Duodenal mucosa (tissue), 2 donors: ENCODE results near the gene NDUFA13.

ENCODE experiments used
- H3K27ac ChIP-seq: one replicate; pipeline ENCODE4 v1.7.0; 2013; ENCODE audit warnings: low read depth, low read length
- H3K27me3 ChIP-seq, 2 donors: one replicate each; pipeline ENCODE4 v1.7.0; 2013; ENCODE audit warnings: low read length in 2 of 2, control low read depth in 1 of 2; ENCODE audit not compliant: insufficient read depth in 2 of 2, control insufficient read depth in 1 of 2
- H3K36me3 ChIP-seq, 2 donors: one replicate each; pipeline ENCODE4 v1.7.0; 2013; ENCODE audit warnings: low read length in 2 of 2, control low read depth in 1 of 2; ENCODE audit not compliant: insufficient read depth in 2 of 2, control insufficient read depth in 1 of 2
- H3K4me1 ChIP-seq, 2 donors: one replicate each; pipeline ENCODE4 v1.7.0; 2013; ENCODE audit warnings: low read length in 2 of 2, control low read depth in 1 of 2; ENCODE audit not compliant: insufficient read depth in 2 of 2, control insufficient read depth in 1 of 2
- H3K4me3 ChIP-seq, 2 donors: one replicate each; pipeline ENCODE4 v1.7.0; 2013; ENCODE audit warnings: low read length in 2 of 2, low read depth in 1 of 2
- H3K9ac ChIP-seq, 2 donors: one replicate each; pipeline ENCODE4 v1.7.0; 2013; ENCODE audit warnings: low read length in 2 of 2, low read depth in 1 of 2
- H3K9me3 ChIP-seq, 2 donors: one replicate each; pipeline ENCODE4 v1.7.0; 2013; ENCODE audit warnings: low read length in 2 of 2, control low read depth in 1 of 2; ENCODE audit not compliant: control insufficient read depth in 1 of 2

The NDUFA13 gene

DNA sequence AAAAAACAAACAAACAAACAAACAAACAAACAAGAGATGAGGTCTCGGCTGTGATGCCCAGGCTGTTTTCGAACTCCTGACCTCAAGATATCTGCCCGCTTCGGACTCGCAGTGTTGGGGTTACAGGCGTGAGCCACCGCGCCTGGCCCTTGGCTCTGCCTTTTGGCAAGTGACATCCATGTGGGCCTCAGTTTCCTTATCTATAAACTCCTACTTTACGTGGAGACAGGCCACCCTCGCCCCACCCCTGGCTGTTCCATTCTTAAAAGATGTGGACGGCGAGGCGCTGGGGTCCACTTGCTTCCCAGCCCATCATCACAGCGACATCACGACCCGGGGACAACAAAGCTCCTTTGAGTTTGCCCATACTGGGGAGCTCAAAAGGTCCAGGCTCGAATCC, 2.3 kb upstream of the NDUFA13 start:
- H3K27ac ChIP-seq = no peak overlapping the region
- H3K36me3 ChIP-seq = no peaks in the 10 kb centered on the region
- peaks cover 12% of the 10 kb centered on the region in 2 donors for H3K4me1 ChIP-seq
- H3K27me3 ChIP-seq = no peaks in the 10 kb centered on the region
- no peak overlapping the region for H3K4me3 ChIP-seq
- no peak overlapping the region for H3K9ac ChIP-seq
- no peaks in the 10 kb centered on the region for H3K9me3 ChIP-seq

- no peak overlapping the region for H3K27ac ChIP-seq
- H3K4me3 ChIP-seq = no peak overlapping the region
- H3K9ac ChIP-seq = no peak overlapping the region
- no peaks in the 10 kb centered on the region for H3K27me3 ChIP-seq
- H3K4me1 ChIP-seq = peaks cover 12% of the 10 kb centered on the region in 2 donors
- H3K9me3 ChIP-seq = no peaks in the 10 kb centered on the region
- peaks cover 0 to 2% of the 10 kb centered on the region in 2 donors for H3K36me3 ChIP-seq
These were observed 1.8 kb upstream of the NDUFA13 start for GRCh38 chr19:19514215-19514657.

GRCh38 chr19:19514881-19515641, 964 bp upstream of the NDUFA13 start, which contains the start of gene TSSK6:
Gene TSSK6 (minus strand): TSS chr19:19515548. CDS start chr19:19515427, 121 bp downstream.
- Histone ChIP-seq H3K4me3 (peak within 1 kb of the TSS; percentile 95 to 96), H3K27me3 (no peaks in the 10 kb centered on the region), H3K9ac (peak within 1 kb of the TSS; percentile 82 to 97), H3K27ac (peak within 1 kb of the TSS; percentile 80), H3K9me3 (no peaks in the 10 kb centered on the region), H3K4me1 (peaks cover 12% of the 10 kb centered on the region in 2 donors), H3K36me3 (peaks cover 6 to 7% of the 10 kb centered on the region in 2 donors)

- no peaks in the 10 kb centered on the region for H3K9me3 ChIP-seq
- H3K27me3 ChIP-seq = no peaks in the 10 kb centered on the region
- H3K9ac ChIP-seq = peak overlapping the region in 1 of 2 donors; percentile 4
- no peak overlapping the region for H3K27ac ChIP-seq
- peaks cover 11 to 13% of the 10 kb centered on the region in 2 donors for H3K36me3 ChIP-seq
- peak overlapping the region; percentile 95 to 96 for H3K4me3 ChIP-seq
- H3K4me1 ChIP-seq = peaks cover 12% of the 10 kb centered on the region in 2 donors
These were observed 1.2 kb downstream of the NDUFA13 start for GRCh38 chr19:19517235-19517619.

DNA sequence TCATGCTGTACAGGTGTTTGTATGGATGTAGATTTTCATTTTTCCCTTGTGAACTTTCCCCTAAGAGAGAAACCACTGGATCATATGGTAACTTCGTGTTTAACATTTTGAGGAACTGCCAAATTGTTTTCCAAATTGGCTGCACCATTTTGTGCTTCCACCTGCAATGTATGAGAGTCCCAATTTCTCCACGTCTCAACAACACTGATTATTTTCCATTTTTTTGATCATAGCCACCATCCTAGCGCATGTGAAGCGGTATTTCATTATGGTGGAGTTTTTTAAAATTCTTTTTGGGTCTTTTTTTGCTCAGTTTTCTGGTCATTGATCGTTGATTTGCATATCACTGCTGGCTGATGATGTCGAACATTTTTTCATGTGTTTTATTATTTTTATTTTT, 5.0 kb downstream of the NDUFA13 start:
- no peaks in the 10 kb centered on the region for H3K27me3 ChIP-seq
- H3K4me1 ChIP-seq = peaks cover 4 to 7% of the 10 kb centered on the region in 2 donors
- H3K9me3 ChIP-seq = no peaks in the 10 kb centered on the region
- H3K27ac ChIP-seq = no peak overlapping the region
- H3K4me3 ChIP-seq = no peak overlapping the region
- H3K36me3 ChIP-seq = peaks cover 11 to 25% of the 10 kb centered on the region in 2 donors
- H3K9ac ChIP-seq = no peak overlapping the region

GRCh38 chr19:19523177-19523576, 7.2 kb downstream of the NDUFA13 start:
- Histone ChIP-seq H3K4me1 (no peaks in the 10 kb centered on the region), H3K36me3 (peaks cover 20 to 40% of the 10 kb centered on the region in 2 donors), H3K27ac (no peak overlapping the region), H3K4me3 (no peak overlapping the region), H3K27me3 (no peaks in the 10 kb centered on the region), H3K9ac (no peak overlapping the region), H3K9me3 (no peaks in the 10 kb centered on the region)

DNA sequence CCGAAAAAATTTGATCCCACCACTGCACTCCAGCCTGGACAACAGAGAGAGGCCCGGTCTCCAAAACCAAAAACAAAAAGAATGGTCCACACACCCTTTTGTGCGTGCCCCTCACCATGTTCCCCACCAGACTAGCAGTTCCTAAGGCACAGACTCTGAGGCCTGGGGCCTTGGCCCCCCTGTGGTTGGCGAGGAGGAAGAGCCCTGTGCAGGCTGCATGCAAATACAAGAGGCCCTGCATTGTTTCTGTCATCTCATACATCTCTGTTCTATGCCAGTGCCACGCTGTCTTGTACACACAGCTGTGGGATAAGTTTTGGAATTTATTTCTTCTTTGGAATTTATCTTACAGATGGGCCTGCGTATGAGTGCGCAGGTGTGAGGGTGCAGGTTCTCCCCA, 8.0 kb downstream of the NDUFA13 start:
- peaks cover 19 to 44% of the 10 kb centered on the region in 2 donors for H3K36me3 ChIP-seq
- H3K4me1 ChIP-seq = no peaks in the 10 kb centered on the region
- H3K4me3 ChIP-seq = no peak overlapping the region
- no peak overlapping the region for H3K9ac ChIP-seq
- no peak overlapping the region for H3K27ac ChIP-seq
- no peaks in the 10 kb centered on the region for H3K9me3 ChIP-seq
- H3K27me3 ChIP-seq = no peaks in the 10 kb centered on the region

GRCh38 chr19:19525611-19526380, 9.8 kb downstream of the NDUFA13 start:
- H3K4me3 ChIP-seq = no peak overlapping the region
- H3K27ac ChIP-seq = no peak overlapping the region
- no peaks in the 10 kb centered on the region for H3K9me3 ChIP-seq
- no peaks in the 10 kb centered on the region for H3K27me3 ChIP-seq
- H3K36me3 ChIP-seq = peaks cover 12 to 38% of the 10 kb centered on the region in 2 donors
- no peaks in the 10 kb centered on the region for H3K4me1 ChIP-seq
- no peak overlapping the region for H3K9ac ChIP-seq

GRCh38 chr19:19526581-19527370, 10.8 kb downstream of the NDUFA13 start:
- H3K36me3 ChIP-seq = peaks cover 9 to 37% of the 10 kb centered on the region in 2 donors

GRCh38 chr19:19527371-19527656, 11.3 kb downstream of the NDUFA13 start:
- no peak overlapping the region for H3K9ac ChIP-seq
- no peak overlapping the region for H3K4me3 ChIP-seq
- no peaks in the 10 kb centered on the region for H3K9me3 ChIP-seq
- no peaks in the 10 kb centered on the region for H3K4me1 ChIP-seq
- no peaks in the 10 kb centered on the region for H3K27me3 ChIP-seq
- H3K27ac ChIP-seq = no peak overlapping the region
- H3K36me3 ChIP-seq = peaks cover 9 to 37% of the 10 kb centered on the region in 2 donors

More at GRCh38 chr19:19526581-19527370, 10.8 kb downstream of the NDUFA13 start:
- H3K4me3 ChIP-seq = no peak overlapping the region
- no peaks in the 10 kb centered on the region for H3K9me3 ChIP-seq
- no peaks in the 10 kb centered on the region for H3K27me3 ChIP-seq
- H3K4me1 ChIP-seq = no peaks in the 10 kb centered on the region
- no peak overlapping the region for H3K27ac ChIP-seq
- no peak overlapping the region for H3K9ac ChIP-seq
